Nephron (organoid): ENCODE data around the gene BID.

Experiments
- H3K27ac Mint-ChIP-seq, 3 experiments: 2 replicates each; pipeline ENCODE4 v1.8.0; 2020; ENCODE audit warnings: mixed read lengths in 3 of 3, mild to moderate bottlenecking in 2 of 3, moderate library complexity in 1 of 3
- H3K27me3 Mint-ChIP-seq: 2 replicates; pipeline ENCODE4 v1.8.0; 2021; ENCODE audit warnings: low read depth, mild to moderate bottlenecking, moderate library complexity, mixed read lengths
- H3K36me3 Mint-ChIP-seq: 2 replicates; pipeline ENCODE4 v1.8.0; 2020; ENCODE audit warnings: low read depth, mixed read lengths
- H3K4me1 Mint-ChIP-seq: 2 replicates; pipeline ENCODE4 v1.8.0; 2020; ENCODE audit warnings: mixed read lengths
- H3K4me3 Mint-ChIP-seq, 3 experiments: 2 replicates each; pipeline ENCODE4 v1.8.0; 2020; ENCODE audit warnings: mild to moderate bottlenecking in 3 of 3, mixed read lengths in 3 of 3, moderate library complexity in 2 of 3
- H3K9me3 Mint-ChIP-seq: 2 replicates; pipeline ENCODE4 v1.8.0; 2020; ENCODE audit warnings: mixed read lengths
- CTCF ChIP-seq, 3 experiments: fragments of 200-600 bp; sonication (generic); IDR thresholded peaks; one replicate each; pipeline ENCODE4 v1.5.0; 2021; ENCODE audit warnings: antibody characterized with exemption in 3 of 3; ENCODE audit not compliant: unreplicated experiment in 3 of 3

BID gene

GRCh38 chr22:17783773-17784480, 9.7 kb upstream of the BID start:
- peaks cover 10% of the 10 kb centered on the region for H3K27me3 Mint-ChIP-seq
- no peaks in the 10 kb centered on the region for H3K36me3 Mint-ChIP-seq
- peaks cover 33% of the 10 kb centered on the region for H3K4me1 Mint-ChIP-seq
- no peak for TF ChIP-seq CTCF (IDR thresholded peaks at IDR 0.05; ENCODE audit: unreplicated experiment in 3 of 3)
- H3K27ac Mint-ChIP-seq, result no peak overlapping the region
- H3K4me3 Mint-ChIP-seq, result no peak overlapping the region
- no peaks in the 10 kb centered on the region for H3K9me3 Mint-ChIP-seq

- Mint-ChIP-seq H3K27ac (peak overlapping the region in 1 of 3 experiments; percentile 38), H3K27me3 (peaks cover 11% of the 10 kb centered on the region), H3K36me3 (no peaks in the 10 kb centered on the region), H3K4me3 (no peak overlapping the region), H3K4me1 (peaks cover 33% of the 10 kb centered on the region), H3K9me3 (no peaks in the 10 kb centered on the region)
- TF ChIP-seq CTCF (IDR thresholded peaks at IDR 0.05; ENCODE audit: unreplicated experiment in 3 of 3), result no peak
These were observed 9.0 kb upstream of the BID start for GRCh38 chr22:17783312-17783711.

- Mint-ChIP-seq H3K9me3 (no peaks in the 10 kb centered on the region), H3K27ac (no peak overlapping the region), H3K27me3 (peaks cover 11% of the 10 kb centered on the region), H3K4me1 (peaks cover 33% of the 10 kb centered on the region), H3K36me3 (no peaks in the 10 kb centered on the region), H3K4me3 (no peak overlapping the region)
- TF ChIP-seq CTCF (IDR thresholded peaks at IDR 0.05; ENCODE audit: unreplicated experiment in 3 of 3), result no peak
These were observed 8.4 kb upstream of the BID start for GRCh38 chr22:17782621-17783020.

GRCh38 chr22:17782158-17782557, 7.9 kb upstream of the BID start:
- H3K27ac Mint-ChIP-seq, result no peak overlapping the region
- no peaks in the 10 kb centered on the region for H3K36me3 Mint-ChIP-seq
- peaks cover 29% of the 10 kb centered on the region for H3K4me1 Mint-ChIP-seq
- H3K4me3 Mint-ChIP-seq, result no peak overlapping the region
- TF ChIP-seq CTCF (IDR thresholded peaks at IDR 0.05; ENCODE audit: unreplicated experiment in 3 of 3), result no peak
- peaks cover 13% of the 10 kb centered on the region for H3K27me3 Mint-ChIP-seq
- no peaks in the 10 kb centered on the region for H3K9me3 Mint-ChIP-seq

- H3K4me3 Mint-ChIP-seq, result no peak overlapping the region
- no peak for TF ChIP-seq CTCF (IDR thresholded peaks at IDR 0.05; ENCODE audit: unreplicated experiment in 3 of 3)
These were observed 7.2 kb upstream of the BID start for GRCh38 chr22:17781319-17782031.

More at GRCh38 chr22:17781319-17782031, 7.2 kb upstream of the BID start:
- Mint-ChIP-seq H3K27me3 (peaks cover 15% of the 10 kb centered on the region), H3K9me3 (no peaks in the 10 kb centered on the region), H3K4me1 (peaks cover 22% of the 10 kb centered on the region), H3K36me3 (no peaks in the 10 kb centered on the region), H3K27ac (peak overlapping the region in 2 of 3 experiments; percentile 28 to 55)
